Psoas muscle (tissue), 8 donors: ENCODE data around the gene GLE1. TPM values are rescaled to one million over a fixed set of nuclear protein-coding genes. Genes with fewer than 3 reads are reported as not detected.

ENCODE experiments used
- ATAC-seq, 4 donors: fragments of 200-7000 bp; cut with Tn5 transposase; one replicate each; pipeline ENCODE4 v1.9.1; 2020; ENCODE audit warnings: moderate library complexity in 3 of 4, mild to moderate bottlenecking in 2 of 4
- DNase-seq, 2 donors: peaks; one replicate each; pipeline ENCODE4 v3.0.0-alpha.2; 2020
- H3K27ac ChIP-seq: fragments of 200-600 bp; one replicate; pipeline ENCODE4 v1.8.0; 2022
- H3K27me3 ChIP-seq, 3 donors: fragments of 200-600 bp in 1 of 3; one replicate each; pipeline versions ENCODE4 v1.6.1 to v1.8.0; 2013 to 2022; ENCODE audit warnings: low read length in 2 of 3, mild to moderate bottlenecking in 2 of 3, moderate library complexity in 1 of 3; ENCODE audit not compliant: insufficient read depth in 3 of 3
- H3K36me3 ChIP-seq, 2 donors: fragments of 200-600 bp in 1 of 2; one replicate each; pipeline versions ENCODE4 v1.6.1 to v1.8.0; 2013 to 2022; ENCODE audit warnings: low read depth in 1 of 2, mild to moderate bottlenecking in 1 of 2, moderate library complexity in 1 of 2; ENCODE audit not compliant: insufficient read depth in 1 of 2
- H3K4me1 ChIP-seq: fragments of 200-600 bp; one replicate; pipeline ENCODE4 v1.8.0; 2022
- H3K4me3 ChIP-seq: fragments of 200-600 bp; one replicate; pipeline ENCODE4 v1.8.0; 2022; ENCODE audit warnings: mild to moderate bottlenecking
- H3K9me3 ChIP-seq: fragments of 200-600 bp; one replicate; pipeline ENCODE4 v1.8.0; 2022
- WGBS, 3 donors: extraction: QIAGEN DNeasy Blood & Tissue Kit; methylation state at CpG; one replicate each; pipeline versions ENCODE4 v1.1.6 to v1.1.7; 2013; 5-methylcytosine and 5-hydroxymethylcytosine counted together
- intact Hi-C, 2 donors: fragments of 100-400 bp; cut with DNase I; formaldehyde crosslinking; loops; one replicate each; pipeline versions ENCODE4 v1.11.0 to v1.14.2; 2022
- polyA plus RNA-seq, 3 donors: library from polyadenylated mRNA; stranded (reverse); fragments of 200-250 nt; gene quantifications; one replicate each; pipeline ENCODE4 v1.2.3, GENCODE V29; 2013
- total RNA-seq, 4 donors: library from RNA; stranded (reverse); fragmentation: NEBNext Ultra II Directional in 2 of 4; extraction: Animal tissue kit (Norgen Biotek cat#: 25700) in 2 of 4; gene quantifications; one replicate each; pipeline versions ENCODE4 v1.2.1 to v1.2.4, GENCODE V29; 2021 to 2023
- TF ChIP-seq, protein P1 (sequence below): fragments of 200-600 bp; IDR thresholded peaks from one replicate; pipeline ENCODE4 v1.8.0; 2022; ENCODE audit warnings: antibody characterized with exemption
- donor health status: healthy with polysubstance abuse.
- donor health status: DM: no; HTN: no; CAD: no; lungs with moderate emphysema.
- donor health status: Bipolar disorder and iron deficiency.
- donor health status: healthy.
- donor health status: DM: yes; HTN: yes; CAD: no.
- donor health status: DM: no; HTN: no; CAD: no.
- donor health status: DM: no; HTN: no; CAD: no.
- donor health status: DM: yes; HTN: yes; CAD: no.

The GLE1 gene
- total and polyA plus RNA-seq, 7 donors = 10.3 to 29.5 (median 22.1) TPM

DNA sequence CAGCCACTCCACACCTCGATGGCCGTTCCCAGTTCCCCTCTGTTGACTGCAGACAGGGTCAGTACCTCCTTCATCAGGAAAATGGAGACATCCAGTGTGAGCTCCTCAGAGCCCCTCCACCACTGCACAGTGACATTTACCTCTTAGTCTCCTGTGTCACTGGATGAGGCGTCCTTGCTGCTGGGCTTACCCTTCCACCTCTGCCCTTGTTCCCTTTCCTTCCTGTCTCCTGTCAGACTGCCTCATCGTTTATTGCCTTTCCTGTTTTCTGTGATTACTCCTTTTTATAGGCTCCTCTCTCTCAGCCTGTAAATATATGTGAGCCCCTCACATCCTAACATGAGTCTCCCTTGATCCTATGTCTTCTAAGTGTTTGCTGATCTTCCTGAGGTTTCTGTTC, 24.7 kb downstream of the GLE1 start:
- intact Hi-C loops = no loop called here
- WGBS, 3 donors = 72 to 85% (median 80%) methylated on average over 4 of the region's 4 CpGs
- Histone ChIP-seq H3K27ac (no peak overlapping the region), H3K27me3 (no peaks in the 10 kb centered on the region), H3K36me3 (peaks cover 18 to 99% of the 10 kb centered on the region in 2 donors), H3K9me3 (no peaks in the 10 kb centered on the region), H3K4me3 (no peak overlapping the region), H3K4me1 (no peaks in the 10 kb centered on the region)
- ATAC-seq (no peak), DNase-seq (no peak)
- TF ChIP-seq, protein P1, sequence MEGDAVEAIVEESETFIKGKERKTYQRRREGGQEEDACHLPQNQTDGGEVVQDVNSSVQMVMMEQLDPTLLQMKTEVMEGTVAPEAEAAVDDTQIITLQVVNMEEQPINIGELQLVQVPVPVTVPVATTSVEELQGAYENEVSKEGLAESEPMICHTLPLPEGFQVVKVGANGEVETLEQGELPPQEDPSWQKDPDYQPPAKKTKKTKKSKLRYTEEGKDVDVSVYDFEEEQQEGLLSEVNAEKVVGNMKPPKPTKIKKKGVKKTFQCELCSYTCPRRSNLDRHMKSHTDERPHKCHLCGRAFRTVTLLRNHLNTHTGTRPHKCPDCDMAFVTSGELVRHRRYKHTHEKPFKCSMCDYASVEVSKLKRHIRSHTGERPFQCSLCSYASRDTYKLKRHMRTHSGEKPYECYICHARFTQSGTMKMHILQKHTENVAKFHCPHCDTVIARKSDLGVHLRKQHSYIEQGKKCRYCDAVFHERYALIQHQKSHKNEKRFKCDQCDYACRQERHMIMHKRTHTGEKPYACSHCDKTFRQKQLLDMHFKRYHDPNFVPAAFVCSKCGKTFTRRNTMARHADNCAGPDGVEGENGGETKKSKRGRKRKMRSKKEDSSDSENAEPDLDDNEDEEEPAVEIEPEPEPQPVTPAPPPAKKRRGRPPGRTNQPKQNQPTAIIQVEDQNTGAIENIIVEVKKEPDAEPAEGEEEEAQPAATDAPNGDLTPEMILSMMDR = no peak

DNA sequence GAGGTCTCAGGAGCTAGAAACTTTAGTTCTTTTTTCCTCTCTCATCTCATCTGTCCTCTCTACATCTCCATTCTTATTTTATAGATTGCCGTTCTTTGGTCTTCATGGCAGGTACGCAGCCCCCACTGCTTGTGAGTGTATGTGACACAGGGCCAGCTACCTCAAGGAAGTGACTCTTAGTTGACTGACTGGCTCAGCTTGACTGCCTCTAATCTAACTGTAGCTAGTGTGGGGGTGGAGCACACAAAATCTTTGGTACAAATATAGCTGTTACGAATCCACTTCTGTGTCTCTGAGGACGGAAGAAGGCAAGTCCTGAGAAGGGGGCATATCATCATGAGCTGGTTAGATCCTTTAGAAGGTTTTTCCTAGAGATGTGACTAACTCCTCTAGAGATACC, 28.1 kb downstream of the GLE1 start:
- Histone ChIP-seq H3K36me3 (peaks cover 11 to 98% of the 10 kb centered on the region in 2 donors), H3K27me3 (no peaks in the 10 kb centered on the region), H3K4me3 (no peak overlapping the region), H3K27ac (no peak overlapping the region), H3K4me1 (no peaks in the 10 kb centered on the region), H3K9me3 (no peaks in the 10 kb centered on the region)
- TF ChIP-seq, protein P1 = no peak
- WGBS, 3 donors = 95 to 97% (median 97%) methylated on average over 4 of the region's 4 CpGs
- DNase-seq = no peak
- intact Hi-C loops = no loop called here
- ATAC-seq = no peak

DNA sequence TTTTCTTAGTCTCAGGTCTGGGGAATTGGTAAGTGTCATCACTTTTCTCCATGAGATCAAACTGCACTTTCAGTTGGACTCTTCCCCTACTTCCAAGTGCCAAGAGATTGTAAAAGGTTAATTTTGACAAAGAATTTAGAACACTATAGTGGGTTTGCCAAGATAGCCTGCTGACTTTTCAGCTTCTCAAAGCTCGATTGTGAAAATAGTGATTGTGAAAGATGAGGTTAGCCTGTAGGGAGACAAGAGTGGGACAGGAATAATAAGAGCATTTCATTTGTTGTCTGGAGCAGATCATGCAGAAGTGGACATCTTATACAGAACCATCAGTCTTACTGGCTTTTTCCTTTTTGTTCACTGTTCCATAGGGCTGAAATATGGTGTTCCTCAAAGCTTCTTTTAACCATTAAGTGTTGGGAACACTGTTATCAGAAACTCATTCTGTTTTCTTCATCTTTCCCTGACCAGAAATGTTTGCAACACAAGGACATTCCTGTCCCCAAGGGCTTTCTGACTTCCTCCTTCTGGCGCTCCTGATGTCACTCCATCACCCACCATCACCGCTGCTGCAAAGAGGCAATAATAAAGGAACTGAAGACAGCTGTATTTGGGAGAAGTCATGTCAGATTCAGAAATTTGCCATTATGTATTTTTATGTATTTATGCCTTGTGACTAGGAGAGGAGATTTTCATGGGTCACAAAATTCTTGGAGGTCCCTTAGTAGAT, 36.3 kb downstream of the GLE1 start:
- Histone ChIP-seq H3K36me3 (peaks cover 13 to 81% of the 10 kb centered on the region in 2 donors), H3K9me3 (no peaks in the 10 kb centered on the region), H3K27me3 (no peaks in the 10 kb centered on the region), H3K27ac (no peak overlapping the region), H3K4me1 (no peaks in the 10 kb centered on the region), H3K4me3 (no peak overlapping the region)
- no peak for DNase-seq
- peak in 1 of 4 donors; percentile 37 for ATAC-seq
- TF ChIP-seq, protein P1 = no peak
- WGBS, 3 donors = 68 to 79% (median 74%) methylated on average over 3 of the region's 3 CpGs
- intact Hi-C loops = no loop called here

DNA sequence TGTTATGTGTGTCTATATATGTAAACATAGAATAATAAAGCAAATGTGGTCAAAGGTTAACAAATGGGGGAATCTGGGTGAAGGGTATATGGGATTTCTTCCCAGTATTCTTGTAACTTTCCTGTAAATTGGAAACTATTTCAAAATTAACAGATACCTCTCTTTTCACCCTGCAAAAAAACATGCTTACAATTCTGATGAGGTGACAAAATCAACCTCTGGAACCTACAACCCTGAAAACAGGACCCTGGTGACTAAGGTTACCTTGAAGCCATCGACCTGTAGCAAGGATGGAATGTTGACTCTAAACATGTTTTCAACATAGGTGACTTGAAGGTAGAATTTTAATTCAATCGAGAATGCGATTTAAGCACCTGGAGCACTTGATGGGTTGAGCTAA, 42.0 kb downstream of the GLE1 start:
- H3K9me3 ChIP-seq = no peaks in the 10 kb centered on the region
- peaks cover 8% of the 10 kb centered on the region for H3K4me1 ChIP-seq
- TF ChIP-seq, protein P1 = no peak
- peaks cover 6 to 24% of the 10 kb centered on the region in 2 donors for H3K36me3 ChIP-seq
- ATAC-seq (no peak), DNase-seq (no peak)
- no peak overlapping the region for H3K27ac ChIP-seq
- no peaks in the 10 kb centered on the region for H3K27me3 ChIP-seq
- no peak overlapping the region for H3K4me3 ChIP-seq
- WGBS, 3 donors = 76 to 90% (median 82%) methylated on average over 3 of the region's 3 CpGs
- intact Hi-C loops = no loop called here

DNA sequence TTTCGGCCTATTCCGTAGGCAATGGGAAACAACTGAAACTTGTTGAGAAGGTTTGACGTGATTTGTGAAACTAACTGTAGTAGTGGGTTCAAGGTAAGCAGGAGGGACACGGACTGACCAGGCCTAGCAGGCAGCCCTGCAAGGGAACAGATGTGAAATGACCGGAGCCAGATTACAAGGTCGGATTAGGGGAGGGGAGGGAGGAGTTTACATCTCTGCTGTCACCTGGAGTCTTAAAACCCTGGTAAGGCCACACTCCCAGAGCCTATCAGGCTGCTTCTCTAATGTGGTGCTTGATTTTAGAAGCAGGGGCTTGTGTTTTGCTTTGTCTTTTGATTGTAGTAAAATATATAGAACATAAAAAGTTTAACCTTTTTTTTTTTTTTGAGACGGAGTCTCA, 44.4 kb downstream of the GLE1 start:
- Histone ChIP-seq H3K9me3 (no peaks in the 10 kb centered on the region), H3K27ac (no peak overlapping the region), H3K4me3 (no peak overlapping the region), H3K36me3 (peaks cover 0 to under 1% of the 10 kb centered on the region in 2 donors), H3K4me1 (peaks cover 23% of the 10 kb centered on the region), H3K27me3 (no peaks in the 10 kb centered on the region)
- TF ChIP-seq, protein P1 = no peak
- no peak for DNase-seq
- intact Hi-C loops = no loop called here
- no peak for ATAC-seq
- WGBS, 3 donors = 90 to 92% (median 90%) methylated on average over 7 of the region's 7 CpGs
